GM19397 (cell line): ENCODE measurements around the gene SLC25A15.
"Not testable (repeated sequence)": the region's sequence is repeated elsewhere in the genome, so short reads cannot be mapped to it uniquely, and the experiment has no call there.

Experiments
- ATAC-seq: cut with Tn5 transposase; IDR thresholded peaks from one replicate; pipeline ENCODE4 v1.9.1; 2021; ENCODE audit warnings: mild to moderate bottlenecking, moderate library complexity; ENCODE audit not compliant: unreplicated experiment

The SLC25A15 gene

GRCh38 chr13:40780822-40781401 lies 8.5 kb upstream of the SLC25A15 start:
- ATAC-seq: no peak

- ATAC-seq: no peak
Measured at GRCh38 chr13:40781717-40782116, 7.7 kb upstream of the SLC25A15 start.

DNA sequence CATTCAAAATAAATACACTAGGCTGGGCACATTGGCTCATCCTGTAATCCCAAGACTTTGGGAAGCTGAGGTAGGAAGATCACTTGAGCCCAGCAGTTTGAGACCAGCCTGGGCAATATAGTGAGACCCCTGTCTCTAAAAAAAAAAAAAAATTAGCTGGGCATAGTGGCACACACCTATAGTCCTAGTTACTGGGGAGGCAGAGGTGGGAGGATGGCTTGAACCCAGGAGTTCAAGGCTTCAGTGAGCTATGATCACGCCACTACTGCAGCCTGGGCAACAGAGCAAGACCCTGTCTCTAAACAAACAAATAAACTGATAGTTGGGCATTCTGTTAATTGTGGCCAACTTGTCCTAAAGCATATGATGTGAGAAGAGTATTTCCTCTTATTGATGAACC lies 6.4 kb upstream of the SLC25A15 start:
- not testable (repeated sequence) for ATAC-seq

GRCh38 chr13:40784540-40784939 lies 4.9 kb upstream of the SLC25A15 start:
- ATAC-seq: no peak

- no peak for ATAC-seq
Measured at GRCh38 chr13:40786568-40786996, 2.8 kb upstream of the SLC25A15 start.

- ATAC-seq: no peak
Measured at GRCh38 chr13:40787062-40787461, 2.3 kb upstream of the SLC25A15 start.

DNA sequence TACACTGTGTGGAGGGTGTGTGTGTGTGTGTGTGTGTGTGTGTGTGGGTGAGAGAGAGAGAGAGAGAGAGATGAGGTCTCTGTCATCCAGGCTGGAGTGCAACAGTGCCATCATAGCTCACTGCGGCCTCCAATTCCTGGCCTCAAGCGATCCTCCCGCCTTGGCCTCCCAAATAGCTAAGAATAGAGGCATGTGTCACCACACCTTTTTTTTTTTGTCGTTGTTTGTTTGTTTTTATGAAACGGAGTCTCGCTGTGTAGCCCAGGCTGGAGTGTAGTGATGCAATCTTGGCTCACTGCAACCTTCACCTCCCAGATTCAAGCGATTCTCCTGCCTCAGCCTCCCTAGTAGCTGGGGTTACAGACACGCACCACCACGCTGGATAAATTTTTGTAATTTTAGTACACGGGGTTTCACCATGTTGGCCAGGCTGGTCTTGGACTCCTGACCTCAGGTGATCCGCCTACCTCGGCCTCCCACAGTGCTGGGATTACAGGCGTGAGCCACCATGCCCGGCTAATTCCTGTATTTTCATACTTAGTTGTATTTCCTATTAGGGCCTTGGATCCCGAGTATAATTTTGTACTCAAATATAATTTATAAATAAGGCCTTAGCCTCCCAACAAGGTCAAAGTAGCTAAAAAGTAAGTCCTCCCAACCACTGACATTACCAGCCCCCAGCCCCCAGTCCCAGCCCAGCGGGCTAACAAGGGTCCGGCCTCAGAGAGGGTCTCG lies 704 bp upstream of the SLC25A15 start:
- not testable (repeated sequence) for ATAC-seq

DNA sequence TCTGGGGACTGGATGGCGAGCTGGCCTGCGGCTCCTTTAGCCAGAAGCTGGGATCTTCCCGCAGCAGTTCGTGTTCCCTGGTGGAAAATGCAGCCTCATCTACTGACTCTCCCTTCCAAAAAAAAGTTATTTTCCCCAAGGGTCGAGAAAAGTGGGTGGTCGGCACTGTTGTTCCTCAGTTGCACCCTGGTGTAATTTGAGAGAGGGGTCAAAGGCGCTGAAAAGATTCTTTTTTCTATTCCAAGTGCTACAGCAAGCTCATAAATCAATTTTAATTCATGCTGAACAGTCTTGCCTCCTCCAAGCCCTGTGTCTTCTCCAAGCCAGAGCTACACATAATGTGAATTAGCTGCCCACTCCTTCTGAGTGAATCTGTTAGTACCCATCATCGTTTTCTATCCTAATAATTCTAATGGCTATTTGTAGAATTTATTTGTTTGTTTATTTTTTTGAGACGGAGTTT lies 774 bp downstream of the SLC25A15 start:
- no peak for ATAC-seq

GRCh38 chr13:40792284-40793051 lies 3.1 kb downstream of the SLC25A15 start:
- no peak for ATAC-seq

- no peak for ATAC-seq
Measured at GRCh38 chr13:40793339-40793738, 3.9 kb downstream of the SLC25A15 start.

DNA sequence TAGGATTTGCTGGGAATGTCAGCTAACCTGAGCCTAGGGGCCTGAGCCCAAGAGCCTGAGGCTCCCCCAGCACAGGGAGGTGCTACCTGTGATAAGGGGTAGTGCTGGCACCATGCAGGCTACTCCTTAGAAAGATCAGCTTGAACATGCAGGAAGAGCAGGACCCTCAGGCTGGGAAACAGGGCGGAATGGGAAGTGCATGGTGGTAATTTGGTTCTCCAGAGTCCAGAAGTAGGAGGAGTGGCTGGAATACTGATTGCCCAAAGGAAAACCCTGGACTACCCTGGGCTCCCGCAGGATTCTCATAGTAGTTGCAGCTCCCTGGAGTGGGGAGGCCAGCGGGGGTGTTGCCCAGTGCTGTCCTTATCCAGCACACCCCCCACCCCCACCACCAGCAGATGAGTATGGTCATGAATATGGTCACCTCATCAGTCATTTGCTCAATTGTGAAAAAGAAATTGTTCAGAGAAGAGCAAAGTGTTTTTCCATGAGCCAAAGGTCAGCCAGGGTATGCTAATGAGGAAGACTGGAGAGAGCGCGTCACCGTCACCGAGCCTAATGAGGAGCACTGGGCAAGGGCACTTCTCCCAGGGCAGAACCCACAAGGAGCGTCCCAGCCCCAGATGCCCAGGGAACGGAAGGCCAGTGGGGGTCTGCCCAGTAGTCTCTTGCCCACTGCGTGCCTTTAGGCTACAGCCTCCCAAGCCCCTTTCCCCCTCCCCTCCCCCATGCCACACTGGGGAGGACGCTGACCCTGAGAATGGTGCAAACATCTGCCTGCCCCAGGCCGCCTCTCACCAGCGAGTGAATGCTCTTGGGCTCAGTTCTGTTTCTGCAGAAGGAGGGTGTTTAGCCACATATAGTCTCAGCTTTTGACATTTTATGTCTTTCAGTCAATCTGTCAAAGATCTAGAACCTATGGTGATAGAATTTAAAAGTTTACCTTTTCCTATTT lies 5.3 kb downstream of the SLC25A15 start:
- ATAC-seq: no peak

GRCh38 chr13:40796649-40797048 lies 7.2 kb downstream of the SLC25A15 start:
- no peak for ATAC-seq

GRCh38 chr13:40798380-40798779 lies 9.0 kb downstream of the SLC25A15 start:
- no peak for ATAC-seq

GRCh38 chr13:40799508-40799907 lies 10.1 kb downstream of the SLC25A15 start:
- ATAC-seq: no peak

DNA sequence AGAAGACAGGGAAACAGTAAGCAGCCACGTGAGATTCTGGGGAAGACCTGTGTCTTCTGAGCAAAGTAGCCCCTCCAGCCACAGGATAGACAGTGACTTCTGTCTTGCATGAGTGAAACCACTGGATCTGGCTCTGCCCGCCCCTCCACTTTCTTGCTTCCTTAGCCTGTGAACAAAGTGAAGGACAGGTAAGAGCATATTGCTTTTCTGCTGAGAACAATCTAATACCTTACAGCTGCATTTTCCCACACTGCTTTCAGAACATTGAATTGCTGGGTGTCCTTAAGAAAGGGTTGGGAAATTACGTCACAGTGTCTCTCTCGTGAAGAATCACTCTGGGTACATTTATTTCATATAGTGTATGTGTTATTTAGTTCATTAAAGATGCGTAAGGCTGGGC lies 11.1 kb downstream of the SLC25A15 start:
- ATAC-seq: no peak

- no peak for ATAC-seq
Measured at GRCh38 chr13:40801255-40802217, 12.1 kb downstream of the SLC25A15 start.

- no peak for ATAC-seq
Measured at GRCh38 chr13:40803316-40803715, 13.9 kb downstream of the SLC25A15 start.

- no peak for ATAC-seq
Measured at GRCh38 chr13:40806241-40806640, 16.8 kb downstream of the SLC25A15 start.

- ATAC-seq: no peak
Measured at GRCh38 chr13:40809471-40809870, 20.1 kb downstream of the SLC25A15 start.

- ATAC-seq: no peak
Measured at GRCh38 chr13:40812102-40812501, 22.7 kb downstream of the SLC25A15 start.
